Mesothelial cell of epicardium (in vitro differentiated cells): ENCODE measurements around the gene NUP214. TPM values are rescaled to one million over a fixed set of nuclear protein-coding genes. Genes with fewer than 3 reads are reported as not detected.

Experiments used
- DNase-seq, 2 experiments: peaks; one replicate each; pipeline ENCODE4 v3.0.0; 2021; ENCODE audit warnings: low spot score in 2 of 2; ENCODE audit not compliant: unreplicated experiment in 2 of 2
- H3K27ac Mint-ChIP-seq: 2 replicates; pipeline ENCODE4 v1.8.0; 2021; ENCODE audit warnings: mixed read lengths
- H3K27me3 Mint-ChIP-seq: 2 replicates; pipeline ENCODE4 v1.8.0; 2021; ENCODE audit warnings: low read depth, mixed read lengths
- H3K36me3 Mint-ChIP-seq: 2 replicates; pipeline ENCODE4 v1.8.0; 2021; ENCODE audit warnings: mixed read lengths
- H3K4me1 Mint-ChIP-seq: 2 replicates; pipeline ENCODE4 v1.8.0; 2021; ENCODE audit warnings: mixed read lengths
- H3K4me3 Mint-ChIP-seq: 2 replicates; pipeline ENCODE4 v1.8.0; 2021; ENCODE audit warnings: mild to moderate bottlenecking, moderate library complexity, mixed read lengths
- H3K9me3 Mint-ChIP-seq: 2 replicates; pipeline ENCODE4 v1.8.0; 2021; ENCODE audit warnings: mixed read lengths
- CTCF ChIP-seq: fragments of 200-600 bp; sonication (generic); IDR thresholded peaks from one replicate; pipeline ENCODE4 v1.5.0; 2021; ENCODE audit warnings: antibody characterized with exemption; ENCODE audit not compliant: unreplicated experiment
- total RNA-seq: library from RNA; stranded (reverse); gene quantifications from 3 replicates; pipeline ENCODE4 v1.2.1, GENCODE V29; 2021

Gene NUP214
- total RNA-seq, 1 donor from 2014 or later: 69.4 TPM

GRCh38 chr9:131227112-131227958 lies 101.9 kb downstream of the NUP214 start:
- no peak overlapping the region for H3K4me3 Mint-ChIP-seq
- no peaks in the 10 kb centered on the region for H3K27me3 Mint-ChIP-seq
- peaks cover 15% of the 10 kb centered on the region for H3K4me1 Mint-ChIP-seq
- H3K9me3 Mint-ChIP-seq: no peaks in the 10 kb centered on the region
- peak overlapping the region; percentile 74 for H3K27ac Mint-ChIP-seq
- TF ChIP-seq CTCF: no peak
- DNase-seq: no peak
- H3K36me3 Mint-ChIP-seq: peaks cover 34% of the 10 kb centered on the region

GRCh38 chr9:131227959-131228460 lies 102.6 kb downstream of the NUP214 start:
- H3K4me1 Mint-ChIP-seq: peaks cover 15% of the 10 kb centered on the region
- H3K4me3 Mint-ChIP-seq: no peak overlapping the region
- no peak for DNase-seq
- H3K9me3 Mint-ChIP-seq: no peaks in the 10 kb centered on the region
- TF ChIP-seq CTCF: no peak
- peaks cover 32% of the 10 kb centered on the region for H3K36me3 Mint-ChIP-seq
- no peaks in the 10 kb centered on the region for H3K27me3 Mint-ChIP-seq
- H3K27ac Mint-ChIP-seq: no peak overlapping the region

- no peak for DNase-seq
- Mint-ChIP-seq H3K27me3 (no peaks in the 10 kb centered on the region), H3K9me3 (no peaks in the 10 kb centered on the region), H3K27ac (no peak overlapping the region), H3K4me3 (no peak overlapping the region), H3K4me1 (peaks cover 15% of the 10 kb centered on the region), H3K36me3 (peaks cover 35% of the 10 kb centered on the region)
- TF ChIP-seq CTCF: no peak
Observed at GRCh38 chr9:131228988-131229387, 103.6 kb downstream of the NUP214 start.

- Mint-ChIP-seq H3K27me3 (no peaks in the 10 kb centered on the region), H3K27ac (no peak overlapping the region), H3K36me3 (peaks cover 34% of the 10 kb centered on the region), H3K4me1 (peaks cover 14% of the 10 kb centered on the region), H3K9me3 (no peaks in the 10 kb centered on the region), H3K4me3 (no peak overlapping the region)
- no peak for TF ChIP-seq CTCF
- no peak for DNase-seq
Observed at GRCh38 chr9:131233556-131233955, 108.2 kb downstream of the NUP214 start.

- Mint-ChIP-seq H3K4me3 (no peak overlapping the region), H3K27ac (no peak overlapping the region), H3K4me1 (peaks cover 11% of the 10 kb centered on the region), H3K9me3 (no peaks in the 10 kb centered on the region), H3K36me3 (peaks cover 33% of the 10 kb centered on the region), H3K27me3 (no peaks in the 10 kb centered on the region)
- TF ChIP-seq CTCF: no peak
- DNase-seq: no peak
Observed at GRCh38 chr9:131233995-131234394, 108.6 kb downstream of the NUP214 start.
